GM19468 (cell line): ENCODE measurements around the gene OR8G5.

Experiments used
- ATAC-seq: cut with Tn5 transposase; IDR thresholded peaks from one replicate; pipeline ENCODE4 v1.9.1; 2021; ENCODE audit warnings: mild to moderate bottlenecking, moderate library complexity, moderate number of reproducible peaks; ENCODE audit not compliant: unreplicated experiment; ENCODE audit errors: extremely low read depth

Gene OR8G5

GRCh38 chr11:124278261-124278660, 22.1 kb downstream of the OR8G5 start:
- ATAC-seq, result no peak

GRCh38 chr11:124285610-124286344, 29.6 kb downstream of the OR8G5 start:
- ATAC-seq, result no peak

- ATAC-seq, result no peak
These were observed 38.5 kb downstream of the OR8G5 start for GRCh38 chr11:124294687-124295086.

GRCh38 chr11:124296016-124296415, 39.8 kb downstream of the OR8G5 start:
- no peak for ATAC-seq

- no peak for ATAC-seq
These were observed 41.7 kb downstream of the OR8G5 start for GRCh38 chr11:124297921-124298320.

- no peak for ATAC-seq
These were observed 45.4 kb downstream of the OR8G5 start for GRCh38 chr11:124301548-124301947.

GRCh38 chr11:124302347-124303125, 46.4 kb downstream of the OR8G5 start:
- ATAC-seq, result no peak

GRCh38 chr11:124307093-124307492, 50.9 kb downstream of the OR8G5 start:
- no peak for ATAC-seq

GRCh38 chr11:124310721-124311120, 54.5 kb downstream of the OR8G5 start:
- ATAC-seq, result no peak

- no peak for ATAC-seq
These were observed 55.1 kb downstream of the OR8G5 start for GRCh38 chr11:124311269-124311668.

GRCh38 chr11:124311670-124312069, 55.5 kb downstream of the OR8G5 start:
- ATAC-seq, result no peak

GRCh38 chr11:124313131-124313530, 57.0 kb downstream of the OR8G5 start:
- ATAC-seq, result no peak

- ATAC-seq, result no peak
These were observed 57.7 kb downstream of the OR8G5 start, which contains the start of gene OR8D1 for GRCh38 chr11:124313849-124314248. OR8D1 (minus strand) TSS chr11:124313949; CDS start chr11:124310766, 3,183 bp downstream.

GRCh38 chr11:124315052-124315451, 58.9 kb downstream of the OR8G5 start:
- no peak for ATAC-seq
